Loucy (cell line): ENCODE results near the gene TNFRSF9.

Experiments used
- CTCF ChIP-seq: fragments of 200-600 bp; sonication (generic); conservative IDR thresholded peaks from 2 replicates; pipeline ENCODE4 v1.5.1; 2014; ENCODE audit warnings: mild to moderate bottlenecking, antibody characterized with exemption, low read length
- EZH2phosphoT487 ChIP-seq: fragments of 200-600 bp; IDR thresholded peaks from 2 replicates; pipeline ENCODE4 v1.6.1; 2018; ENCODE audit warnings: antibody characterized with exemption, mild to moderate bottlenecking, moderate library complexity, borderline replicate concordance

DNA sequence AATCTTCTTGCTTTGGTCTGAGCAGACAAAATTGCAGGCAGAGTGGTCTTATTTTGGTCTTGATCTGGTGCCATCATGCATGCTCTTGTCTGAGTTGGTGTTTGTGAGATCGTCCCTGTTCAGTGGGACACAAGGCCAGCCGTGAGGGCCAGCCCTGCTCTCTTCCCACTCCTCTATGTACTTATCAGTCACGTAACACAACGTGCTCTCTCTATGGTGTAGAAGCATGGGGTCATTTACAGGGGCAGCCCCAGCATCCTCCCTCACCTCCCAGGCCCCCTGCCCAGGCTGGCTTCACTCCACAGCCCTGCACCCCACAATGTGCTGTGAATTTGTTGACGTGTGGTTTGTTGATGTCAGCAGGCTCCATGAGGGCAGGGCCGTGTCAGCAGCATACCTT lies 69.5 kb downstream of the TNFRSF9 start:
- no peak for TF ChIP-seq CTCF
- TF ChIP-seq EZH2phosphoT487 = no peak
